Renal cortical epithelial cell (primary cell): ENCODE measurements around the gene SNAPC4. TPM values are rescaled to one million over a fixed set of nuclear protein-coding genes. Genes with fewer than 3 reads are reported as not detected.

Experiments used
- DNase-seq: peaks from one replicate; pipeline ENCODE4 v3.0.0-alpha.2; 2011; ENCODE audit warnings: low read depth
- total RNA-seq: library from RNA; depleted of rRNA; stranded (reverse); fragments of >200 nt; gene quantifications from 2 replicates; pipeline ENCODE4 v1.2.3, GENCODE V29; 2014

The SNAPC4 gene
- total RNA-seq, 1 donor from 2014 or later: 15.5 TPM

DNA sequence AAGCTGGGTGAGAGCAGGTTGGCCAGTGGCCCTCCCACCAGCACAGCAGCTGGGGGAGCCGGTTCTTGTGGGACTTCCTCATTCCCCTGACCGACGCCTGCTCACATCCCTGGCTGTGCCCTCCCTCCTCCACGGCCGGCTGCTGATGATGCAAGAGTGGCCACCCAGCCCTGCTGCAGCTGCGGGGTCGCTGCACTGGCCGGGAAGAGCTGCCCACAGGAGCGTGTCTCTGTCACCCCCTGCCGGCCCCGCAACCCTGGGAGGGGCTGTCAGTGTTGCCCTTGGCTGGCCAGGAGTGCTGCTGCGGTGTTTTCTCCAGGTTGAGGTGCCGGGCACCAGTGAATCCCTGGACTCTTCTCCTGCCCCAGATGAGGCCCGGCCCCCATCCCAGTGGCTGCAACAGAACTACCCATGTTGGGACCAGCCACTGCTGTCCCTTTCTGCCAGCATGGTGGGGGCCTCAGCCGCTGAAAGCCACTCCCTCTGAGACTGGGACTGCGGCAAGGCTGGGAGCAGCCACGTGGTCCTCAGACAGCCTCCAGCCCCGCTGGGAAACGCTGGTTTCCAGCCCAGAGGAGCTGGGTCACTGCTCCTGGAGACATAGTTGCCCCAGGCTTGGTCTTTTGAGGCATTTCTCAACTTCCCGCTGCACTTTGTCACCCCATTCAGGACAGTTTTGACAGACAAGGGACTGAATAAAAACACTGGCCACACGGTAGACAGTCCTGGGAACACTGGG, 27.2 kb downstream of the SNAPC4 start:
- DNase-seq: peak; percentile 78

DNA sequence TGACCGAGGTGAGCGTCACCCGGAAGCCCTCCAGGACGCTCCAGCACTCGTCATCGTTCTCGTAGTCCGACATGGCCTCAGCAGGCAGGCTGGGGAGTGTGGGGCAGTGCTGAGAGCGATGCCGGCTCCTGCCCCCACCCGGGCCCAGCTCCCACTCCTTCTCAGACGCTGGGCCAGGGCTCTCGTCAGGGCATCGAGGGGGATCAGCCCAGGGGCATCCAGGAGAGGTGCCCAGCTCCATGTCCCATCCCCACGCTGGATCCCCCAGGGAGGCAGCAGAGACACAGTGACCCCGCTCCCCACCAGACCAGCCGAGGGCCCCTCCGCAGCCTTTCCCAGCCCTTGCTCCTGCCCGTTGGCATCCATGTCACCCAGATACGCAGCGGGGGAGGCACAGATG, 28.0 kb downstream of the SNAPC4 start:
- DNase-seq: no peak

DNA sequence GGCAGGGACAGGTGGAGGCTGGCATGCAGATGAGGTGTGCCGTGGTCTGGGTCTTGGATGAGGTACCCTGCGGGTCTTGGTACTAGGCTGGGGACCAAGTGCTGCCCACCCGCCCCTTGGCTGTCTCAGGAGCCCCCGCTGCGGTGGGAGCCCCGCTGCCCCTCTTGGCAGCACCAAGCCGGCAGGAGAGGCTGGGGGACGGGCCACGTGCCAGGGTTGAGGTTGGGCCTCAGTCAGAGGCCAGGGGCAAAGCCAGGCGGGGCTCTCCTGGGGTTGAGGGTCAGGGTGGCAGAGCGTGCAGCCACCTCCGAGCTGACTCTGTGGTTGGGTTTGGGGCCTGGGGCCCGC, 28.5 kb downstream of the SNAPC4 start:
- no peak for DNase-seq

DNA sequence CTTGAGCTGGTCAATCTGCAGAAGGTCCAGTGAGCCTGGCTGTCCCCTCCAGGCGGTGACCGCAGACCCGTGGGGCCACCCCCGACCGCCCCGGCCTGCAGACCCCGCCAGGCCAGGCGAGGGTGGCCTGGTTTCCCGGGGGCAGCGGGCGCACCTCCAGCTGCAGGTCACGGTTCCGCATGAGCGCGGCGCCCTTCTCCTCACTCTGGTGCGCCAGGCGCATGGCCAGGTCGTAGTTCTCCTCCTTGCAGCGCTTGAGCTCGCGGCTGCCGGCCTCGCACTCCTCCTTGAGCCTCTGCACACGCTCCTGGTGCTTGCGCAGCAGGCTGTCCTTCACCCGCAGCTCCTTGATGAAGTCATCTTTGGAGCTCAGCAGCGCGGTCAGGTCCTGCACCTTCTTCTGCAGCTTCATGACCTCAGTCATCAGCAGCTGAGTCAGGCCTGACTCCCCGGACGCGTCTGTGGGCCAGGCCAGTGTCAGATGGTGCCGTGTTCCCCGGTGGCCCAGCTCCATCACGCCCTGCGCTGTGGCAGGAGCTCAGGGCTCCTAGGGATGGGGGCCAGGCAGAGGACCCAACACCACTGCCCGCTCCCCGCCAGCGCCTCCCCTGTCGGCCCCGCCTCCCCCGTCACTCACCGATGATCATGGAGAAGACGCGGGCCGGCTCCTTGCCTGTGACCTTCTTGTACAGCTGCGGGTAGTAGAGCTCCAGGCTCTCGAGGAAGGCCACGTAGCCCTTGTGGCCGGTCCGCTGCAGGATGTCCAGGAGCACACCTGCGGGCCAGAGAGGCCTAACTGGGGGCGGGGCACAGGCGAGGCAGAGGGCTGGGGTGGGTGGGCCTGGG, 29.1 kb downstream of the SNAPC4 start:
- DNase-seq: peak; percentile 19

DNA sequence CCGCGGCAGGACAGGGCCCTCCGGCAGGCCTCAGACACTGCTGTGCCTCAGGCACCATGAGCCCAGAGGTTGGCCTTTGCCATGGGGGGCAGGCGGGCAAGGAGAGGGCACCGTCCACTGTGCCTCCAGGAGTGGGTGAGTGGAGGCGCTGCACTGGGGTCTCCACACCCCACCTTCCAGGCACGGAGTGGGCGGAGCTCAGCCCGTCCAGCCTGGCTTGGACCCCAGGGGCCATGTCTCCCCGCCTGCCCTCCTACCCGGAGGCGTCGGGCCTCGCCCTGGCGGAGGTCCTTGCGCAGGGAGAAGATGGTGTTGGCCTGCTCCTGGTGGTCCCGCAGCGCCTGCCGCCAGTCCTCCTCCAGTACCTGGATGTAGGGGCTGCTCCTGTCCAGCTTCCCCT, 29.9 kb downstream of the SNAPC4 start:
- DNase-seq: no peak

DNA sequence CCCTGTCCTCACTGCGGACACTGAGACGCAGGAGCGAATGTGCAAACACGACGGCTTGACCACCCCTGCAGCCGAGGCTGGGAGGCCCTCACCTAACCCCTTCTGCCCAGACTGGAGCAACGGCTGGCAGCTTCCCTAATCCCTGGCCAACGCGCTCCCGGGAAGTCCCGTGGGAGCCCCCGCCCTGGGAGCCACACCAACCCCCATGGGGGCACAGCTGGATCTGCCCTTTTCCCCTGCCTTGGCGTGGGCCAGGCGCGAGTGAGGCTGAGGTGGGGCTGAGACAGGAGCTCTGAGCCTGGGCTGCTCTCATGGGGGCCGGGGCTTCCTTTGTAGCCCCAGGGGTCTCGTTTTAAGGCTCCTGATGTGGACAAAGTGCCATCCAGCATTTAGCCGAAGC, 31.8 kb downstream of the SNAPC4 start:
- DNase-seq: no peak

DNA sequence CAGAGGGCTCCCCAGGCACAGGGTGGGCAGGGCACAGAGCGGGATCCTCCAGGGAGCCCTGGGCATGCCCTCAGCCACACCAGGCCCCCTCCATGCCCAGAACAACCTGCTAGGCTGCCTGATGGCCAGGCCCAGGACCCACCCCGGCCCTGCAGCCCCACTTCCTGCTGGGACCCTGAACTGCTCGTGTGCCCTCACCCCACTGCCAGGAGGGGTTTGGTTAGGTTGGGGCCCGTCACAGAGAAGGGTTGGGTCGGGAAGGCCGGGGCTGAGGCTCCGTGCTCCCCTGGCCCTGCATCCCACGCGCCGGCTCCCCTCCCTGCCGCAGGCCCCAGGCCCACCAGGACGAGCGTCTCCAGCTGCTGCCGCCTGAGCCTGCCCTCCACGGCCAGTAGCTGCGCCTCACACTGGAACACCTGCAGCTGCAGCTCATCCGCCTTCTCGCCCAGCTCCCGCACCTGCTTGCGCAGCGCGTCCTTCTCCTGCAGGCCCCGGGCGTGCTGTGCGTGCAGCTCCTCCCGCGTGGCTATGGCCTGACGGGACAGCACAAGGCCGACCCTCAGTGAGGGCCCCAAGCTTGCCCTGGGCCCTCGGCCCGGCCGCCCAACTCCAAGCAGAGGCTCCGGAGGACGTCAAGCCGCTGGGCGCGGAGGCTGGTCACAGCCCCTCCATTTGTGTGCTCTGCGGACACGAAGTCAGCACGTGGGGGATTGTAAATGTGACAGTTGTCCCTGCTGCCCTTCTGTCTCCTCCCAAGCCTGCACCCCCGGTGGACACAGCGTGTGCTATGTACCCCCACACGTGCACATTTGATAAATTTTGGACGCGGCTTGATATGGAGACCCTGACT, 32.4 kb downstream of the SNAPC4 start:
- no peak for DNase-seq

DNA sequence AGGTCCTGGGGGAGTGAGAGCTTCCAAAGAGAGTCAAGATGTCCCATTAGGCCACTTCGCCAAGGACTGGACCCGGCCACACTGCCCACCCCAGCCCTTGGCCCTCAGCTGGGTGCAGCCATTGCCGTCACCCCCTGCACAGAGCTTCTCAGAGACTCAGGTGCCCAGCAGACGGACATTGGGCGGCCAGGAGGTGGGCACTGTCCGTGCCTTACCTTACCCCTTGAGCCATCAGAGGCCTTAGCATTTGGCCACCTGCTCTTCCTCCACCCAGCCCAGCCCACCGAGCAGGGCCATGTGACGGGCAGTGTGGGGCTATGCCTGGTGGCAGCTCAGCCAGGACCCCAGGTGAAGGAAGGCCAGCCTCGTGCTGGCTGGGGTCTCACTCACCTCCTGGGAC, 33.1 kb downstream of the SNAPC4 start:
- DNase-seq: no peak

DNA sequence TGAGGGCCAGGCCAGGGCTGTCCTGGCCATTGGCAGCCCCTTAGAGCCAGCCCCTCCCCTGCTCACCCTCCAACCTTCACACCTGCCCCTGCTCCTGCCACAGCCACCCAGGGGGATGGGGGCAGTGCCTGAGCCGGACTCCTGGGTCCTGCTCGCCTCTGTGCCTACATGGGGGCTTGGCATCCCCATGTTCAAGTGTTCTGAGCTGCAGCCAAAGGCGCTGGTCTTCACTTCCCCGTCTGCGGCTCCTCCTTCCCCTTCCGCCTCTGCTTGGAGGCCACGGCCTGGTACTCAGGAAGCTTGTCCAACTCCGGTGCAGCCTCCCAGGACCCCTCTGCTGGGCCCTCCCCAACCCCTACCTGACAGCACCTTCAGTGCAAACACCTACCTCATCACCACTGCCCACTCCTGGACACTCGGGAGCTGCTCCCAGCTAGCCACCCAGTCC, 34.2 kb downstream of the SNAPC4 start:
- DNase-seq: no peak

DNA sequence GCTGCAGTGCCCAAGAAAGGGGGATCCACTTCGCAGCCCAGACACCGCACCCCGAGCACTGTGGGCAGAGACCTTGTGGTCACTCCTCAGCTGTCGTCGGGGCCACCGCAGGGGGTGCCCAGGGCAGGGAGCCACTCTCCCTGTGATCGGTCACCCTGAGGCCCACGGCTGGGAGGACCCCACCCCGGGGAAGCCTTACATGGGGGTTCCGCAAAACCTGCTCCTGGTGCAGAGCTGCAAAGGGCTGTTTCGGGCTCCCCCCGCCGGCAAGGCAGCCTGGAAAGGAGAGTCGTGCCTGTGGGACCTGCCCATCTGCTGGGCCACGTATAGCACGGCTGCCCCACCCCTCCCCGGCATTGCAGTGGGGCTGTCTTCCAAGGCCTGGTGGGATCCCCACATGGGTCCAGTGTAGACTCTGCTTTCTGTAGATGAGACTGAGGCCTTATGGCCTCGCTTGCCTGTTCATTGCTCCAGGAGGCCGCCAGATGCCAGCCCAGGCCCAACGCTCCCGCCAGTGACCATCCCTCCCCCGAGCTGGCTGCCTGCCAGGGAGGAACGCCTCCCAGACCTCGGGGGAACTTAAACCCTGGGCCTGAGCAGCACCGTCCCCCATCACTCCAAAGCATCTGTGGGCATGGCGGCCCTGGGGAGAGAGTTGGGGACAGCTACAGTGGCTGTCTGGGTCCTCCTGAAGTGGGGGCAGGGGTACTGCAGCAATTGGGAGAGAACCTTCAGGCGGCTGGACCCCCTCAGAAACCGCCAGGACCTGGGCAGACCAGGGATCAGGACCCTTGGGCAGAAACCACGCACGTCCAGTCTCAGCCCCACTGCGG, 34.8 kb downstream of the SNAPC4 start:
- no peak for DNase-seq

DNA sequence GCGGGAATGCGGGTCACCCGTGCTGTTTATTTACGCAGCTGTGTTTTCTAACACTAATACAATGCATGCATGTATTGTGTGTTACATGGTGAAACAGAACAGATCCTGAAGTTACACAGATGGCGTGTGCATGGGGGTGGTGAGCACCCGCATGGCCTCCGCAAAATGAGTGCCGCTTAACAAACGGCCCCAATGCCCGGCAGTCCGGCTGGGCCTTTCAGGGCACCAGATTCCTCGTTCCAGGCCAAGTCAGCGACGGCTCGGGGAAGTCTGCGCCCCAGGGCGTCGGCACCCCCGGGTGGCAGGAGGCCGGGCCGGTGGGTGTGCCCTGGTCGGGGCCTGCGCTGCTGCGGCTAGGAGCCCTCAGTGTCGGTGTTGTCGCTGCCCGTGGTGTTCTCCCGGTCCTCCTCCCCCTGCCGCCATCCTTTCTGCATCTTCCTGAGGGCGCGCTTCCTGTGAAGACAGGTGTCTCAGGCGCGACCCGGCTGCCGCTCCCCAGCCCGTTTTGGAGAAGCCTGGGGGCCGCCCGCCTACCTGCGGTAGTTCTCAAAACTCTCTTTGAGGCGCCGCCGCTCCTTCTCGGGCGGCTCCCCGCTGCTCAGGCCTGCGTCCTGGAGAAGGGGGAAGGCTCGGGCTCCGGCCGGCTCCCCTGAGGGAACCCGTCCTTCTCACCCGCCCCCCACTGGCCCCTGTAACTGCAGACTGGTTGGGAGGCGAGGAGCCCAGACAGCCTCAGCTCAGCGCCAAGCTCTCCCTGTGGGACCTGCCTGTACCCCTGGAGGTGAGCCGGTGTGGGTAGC, 35.8 kb downstream of the SNAPC4 start:
- no peak for DNase-seq

DNA sequence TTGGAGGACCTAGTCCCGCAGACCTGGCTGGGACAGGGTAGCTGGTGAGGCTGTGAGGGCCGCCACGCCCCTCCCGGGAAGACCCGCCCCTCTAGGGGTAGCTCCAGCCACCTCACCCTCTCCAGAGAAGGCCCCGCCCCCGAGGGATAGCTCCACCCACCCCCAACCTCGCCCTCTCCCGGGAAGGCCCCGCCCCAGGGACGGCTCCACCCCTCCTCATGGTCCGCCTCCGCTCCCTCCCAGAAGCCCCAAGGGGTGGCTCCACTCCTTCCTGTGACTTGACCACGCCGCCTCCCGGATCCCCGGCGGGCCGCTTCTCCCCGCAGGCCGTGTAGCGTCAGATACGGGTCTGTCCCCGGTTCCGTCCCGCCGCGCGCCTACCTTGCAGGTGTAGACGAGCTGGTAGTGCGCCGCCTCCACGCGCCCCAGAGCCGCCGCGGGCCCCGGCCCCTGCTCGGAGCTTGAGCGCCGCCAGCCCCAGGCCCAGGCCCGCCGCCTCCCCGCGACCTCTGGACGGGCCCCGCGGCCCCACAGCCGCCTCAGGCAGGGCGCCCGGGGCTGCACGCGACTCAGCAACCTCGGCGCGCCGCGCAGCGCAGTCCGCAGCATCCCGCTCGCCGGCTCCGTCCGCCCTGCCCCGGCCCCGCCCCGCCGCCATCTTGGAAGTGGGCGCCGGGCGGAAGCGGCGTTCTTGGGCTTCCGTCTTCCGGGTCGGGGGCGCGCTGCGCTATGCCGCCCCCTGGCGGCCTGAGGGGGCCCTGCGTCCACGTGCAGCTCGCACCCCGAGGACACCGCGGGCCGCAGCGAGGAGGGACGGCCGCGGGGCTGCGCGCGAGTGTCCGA, 36.6 kb downstream of the SNAPC4 start, which contains the start of gene DNLZ:
DNLZ (minus strand) TSS at position 639 of the 843 bp plus-strand sequence; CDS start at position 609, 30 bp downstream.
- DNase-seq: peak; percentile 81

DNA sequence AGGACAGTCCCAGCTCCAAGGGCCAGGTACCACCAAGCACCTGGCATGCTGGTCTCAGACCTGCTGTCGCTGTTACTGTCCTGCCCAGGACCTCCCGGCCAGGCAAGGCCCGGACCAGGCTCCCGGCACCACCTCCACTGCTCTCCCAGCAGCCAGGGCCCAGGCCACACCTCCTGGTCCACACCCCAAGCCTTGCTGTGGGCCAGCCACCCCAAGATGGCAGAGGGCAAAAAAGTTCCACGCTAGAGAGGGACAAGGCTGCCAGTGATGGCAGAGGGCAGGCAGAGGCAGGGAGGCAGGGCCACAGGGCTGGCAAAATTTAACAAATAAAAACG, 37.6 kb downstream of the SNAPC4 start:
- DNase-seq: no peak

DNA sequence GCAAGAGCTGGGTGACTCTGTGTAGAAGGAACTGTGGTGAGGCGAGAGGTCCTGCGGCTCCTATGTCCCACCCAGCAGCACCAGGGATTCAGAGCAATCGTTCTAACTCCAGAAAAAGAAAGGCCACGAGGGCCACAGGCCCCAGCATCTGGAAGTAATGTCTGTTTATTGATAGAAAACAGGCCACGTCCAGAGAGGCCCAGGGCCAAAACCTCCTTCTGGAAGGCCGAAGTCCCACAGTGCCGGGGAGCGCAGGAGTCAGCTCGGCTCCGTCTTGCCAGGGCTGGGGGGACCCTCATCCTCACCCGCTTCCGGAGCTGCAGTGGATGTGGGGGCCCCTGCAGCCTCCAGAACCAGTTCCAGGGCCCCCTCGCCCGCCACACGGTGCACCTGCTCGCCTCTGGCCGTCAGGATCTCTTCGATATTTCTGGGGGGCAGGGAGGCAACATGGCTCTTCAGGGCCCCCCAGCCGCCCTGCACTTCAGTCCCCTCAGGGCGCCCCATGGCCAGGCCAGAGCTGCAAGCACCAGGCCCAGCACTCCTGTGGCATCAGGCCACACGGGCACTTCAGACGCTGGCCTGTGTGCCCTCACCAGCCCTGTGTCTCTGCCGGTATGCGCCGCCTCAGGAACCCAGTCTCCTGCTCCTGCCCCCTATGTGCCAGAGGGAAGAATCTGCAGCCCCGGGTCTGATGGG, 38.1 kb downstream of the SNAPC4 start:
- DNase-seq: no peak

DNA sequence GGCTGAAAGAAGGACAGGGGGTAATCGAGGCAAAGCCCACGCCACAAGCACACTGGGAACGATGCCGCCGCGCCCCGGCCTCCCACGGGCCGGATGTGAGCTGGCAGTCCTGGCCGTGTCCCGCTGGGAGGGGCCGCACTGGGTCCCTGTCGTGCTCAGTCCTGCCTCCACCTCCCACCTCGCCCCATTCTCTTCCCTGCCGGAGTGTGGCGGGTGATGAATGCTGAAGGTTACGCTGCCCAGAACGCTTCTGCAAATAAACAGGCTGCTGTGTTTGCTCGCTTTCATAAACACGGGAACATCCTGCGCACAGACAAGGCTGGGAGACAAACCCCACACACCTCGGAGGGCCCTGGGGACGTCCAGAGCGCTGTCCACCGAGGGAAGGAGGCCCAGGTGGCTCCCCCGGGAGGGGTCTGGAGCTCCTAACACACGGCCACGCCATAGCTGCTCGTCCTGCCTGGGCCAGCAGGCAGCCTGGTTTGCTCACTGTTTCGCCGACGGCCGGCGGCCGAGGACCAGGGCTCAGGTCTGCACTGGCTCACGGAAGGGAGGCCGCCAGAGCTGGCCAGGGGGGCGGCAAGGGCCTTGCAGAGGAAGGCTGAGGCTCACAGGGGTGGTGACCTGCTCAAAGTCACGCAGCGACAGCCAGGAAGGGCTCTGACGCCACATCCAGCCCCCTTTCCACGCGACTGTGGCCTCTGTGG, 38.8 kb downstream of the SNAPC4 start:
- DNase-seq: no peak

DNA sequence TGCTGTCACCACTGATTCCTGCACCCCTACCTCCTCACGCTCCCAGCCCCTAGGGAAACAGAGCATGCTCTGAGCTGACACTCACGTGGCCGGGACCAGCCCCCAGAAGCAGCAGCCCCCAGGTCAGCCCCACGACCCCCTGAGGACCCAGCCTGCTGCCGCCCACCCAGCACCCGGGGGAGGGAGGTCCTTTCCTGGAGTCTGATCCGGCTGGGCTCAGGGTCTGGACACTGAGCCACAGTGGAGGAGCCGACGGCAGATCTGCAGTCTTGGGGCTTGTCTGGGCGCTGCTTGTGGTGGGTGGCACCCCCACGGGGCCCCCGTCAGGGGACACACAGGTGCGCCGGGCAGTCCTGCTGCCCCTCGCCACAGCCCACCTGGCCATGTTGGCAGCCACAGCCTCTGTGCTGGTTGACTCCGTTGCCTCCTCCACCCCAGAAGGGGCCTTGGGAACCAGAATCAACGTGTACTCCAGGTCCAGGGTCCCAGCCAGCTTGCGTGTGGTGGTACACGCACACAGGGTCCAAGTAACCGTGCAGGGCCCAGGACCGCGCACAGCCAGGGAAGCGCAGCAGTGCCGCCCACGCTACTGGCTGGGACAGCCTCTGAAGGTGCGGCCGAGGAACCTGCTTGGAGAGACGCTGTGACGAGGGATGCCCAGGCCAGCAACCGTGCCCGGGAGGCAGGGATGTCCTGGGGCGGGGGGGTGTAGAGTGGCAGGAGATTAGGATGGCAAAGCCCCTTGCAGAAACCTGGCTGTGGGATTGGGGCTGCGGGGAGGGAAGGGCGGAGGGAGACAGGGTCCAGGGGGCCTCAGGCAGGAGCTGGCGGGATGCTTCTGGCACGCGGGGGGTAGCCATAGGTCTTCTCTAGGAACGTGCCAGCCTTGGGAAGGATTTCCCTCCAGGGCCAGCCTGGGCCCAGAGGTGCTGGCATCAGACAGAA, 39.9 kb downstream of the SNAPC4 start:
- DNase-seq: no peak

DNA sequence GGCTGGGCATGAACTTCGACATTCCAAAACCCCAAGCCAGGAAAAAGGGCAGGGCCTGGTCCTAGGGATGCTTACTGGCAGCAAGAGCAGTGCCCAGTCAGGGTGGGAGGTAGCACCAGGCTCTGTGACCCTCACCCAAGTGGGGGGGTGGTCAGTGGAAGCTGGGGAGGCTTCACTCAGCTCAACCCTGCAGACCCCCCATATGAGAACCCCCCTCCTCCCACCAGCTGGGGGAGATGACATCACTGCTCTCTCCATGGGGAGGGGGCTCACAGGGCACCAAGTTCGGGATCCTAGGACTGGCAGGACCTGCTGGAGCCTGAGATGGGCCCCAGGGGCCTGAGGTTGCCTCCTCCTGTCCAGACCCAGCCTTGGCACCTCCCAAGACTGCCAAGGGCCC, 41.1 kb downstream of the SNAPC4 start:
- DNase-seq: no peak
